GM18868 (cell line): ENCODE results near the gene ST7.

Source experiments
- ATAC-seq: cut with Tn5 transposase; IDR thresholded peaks from one replicate; pipeline ENCODE4 v1.9.1; 2021; ENCODE audit warnings: mild to moderate bottlenecking, moderate library complexity; ENCODE audit not compliant: unreplicated experiment

ST7 gene

GRCh38 chr7:117122536-117122935 is 169.2 kb downstream of the ST7 start:
- ATAC-seq: no peak

- no peak for ATAC-seq
Measured at GRCh38 chr7:117123311-117123926, 170.1 kb downstream of the ST7 start.

GRCh38 chr7:117124591-117125220 is 171.4 kb downstream of the ST7 start:
- peak; percentile 89 for ATAC-seq

GRCh38 chr7:117126676-117127075 is 173.4 kb downstream of the ST7 start:
- ATAC-seq: no peak

- peak; percentile 47 for ATAC-seq
Measured at GRCh38 chr7:117127585-117128168, 174.4 kb downstream of the ST7 start.

- no peak for ATAC-seq
Measured at GRCh38 chr7:117129521-117129955, 176.2 kb downstream of the ST7 start.

- ATAC-seq: no peak
Measured at GRCh38 chr7:117130262-117130661, 177.0 kb downstream of the ST7 start.

GRCh38 chr7:117132321-117133120 is 179.2 kb downstream of the ST7 start:
- ATAC-seq: no peak

- no peak for ATAC-seq
Measured at GRCh38 chr7:117133125-117133524, 179.8 kb downstream of the ST7 start.

GRCh38 chr7:117134411-117134810 is 181.1 kb downstream of the ST7 start:
- no peak for ATAC-seq

- ATAC-seq: no peak
Measured at GRCh38 chr7:117134889-117135552, 181.7 kb downstream of the ST7 start.

- no peak for ATAC-seq
Measured at GRCh38 chr7:117135553-117135891, 182.2 kb downstream of the ST7 start.

GRCh38 chr7:117137868-117138267 is 184.6 kb downstream of the ST7 start:
- no peak for ATAC-seq

GRCh38 chr7:117138495-117138894 is 185.2 kb downstream of the ST7 start:
- ATAC-seq: no peak

GRCh38 chr7:117138981-117139380 is 185.7 kb downstream of the ST7 start:
- no peak for ATAC-seq

- no peak for ATAC-seq
Measured at GRCh38 chr7:117139397-117139984, 186.2 kb downstream of the ST7 start.

GRCh38 chr7:117140921-117141320 is 187.6 kb downstream of the ST7 start:
- ATAC-seq: no peak

- ATAC-seq: no peak
Measured at GRCh38 chr7:117143066-117143465, 189.8 kb downstream of the ST7 start.

GRCh38 chr7:117143580-117143979 is 190.3 kb downstream of the ST7 start:
- ATAC-seq: no peak

- no peak for ATAC-seq
Measured at GRCh38 chr7:117145333-117145732, 192.0 kb downstream of the ST7 start.

GRCh38 chr7:117146059-117146458 is 192.8 kb downstream of the ST7 start:
- no peak for ATAC-seq
